ENCODE measurements around the gene VTN.

DNA sequence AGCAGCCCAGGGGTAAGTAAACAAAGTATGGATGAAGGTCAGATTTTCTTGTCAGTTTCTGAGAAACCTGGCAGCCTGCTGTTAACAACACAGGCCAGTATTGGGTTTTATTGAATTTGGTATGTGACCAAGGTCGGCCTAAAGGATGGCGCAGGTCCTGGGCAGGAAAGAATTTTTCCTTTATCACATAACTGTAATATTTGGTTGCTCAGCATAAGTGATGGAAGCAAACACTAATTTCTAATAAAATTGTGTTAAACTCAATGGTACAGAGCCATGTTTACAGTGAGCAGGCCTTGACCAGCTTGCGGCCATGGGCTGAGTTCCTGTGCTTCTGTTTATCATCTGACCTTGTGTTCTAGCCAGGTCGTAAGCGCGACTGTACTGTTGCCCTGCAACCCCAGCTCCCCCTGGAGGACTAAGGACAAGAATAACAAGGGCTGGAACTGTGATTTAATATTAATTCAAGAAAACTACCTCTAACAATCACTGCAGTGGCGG, 23.3 kb downstream of the VTN start:
- TF ChIP-seq CTCF (IDR thresholded peaks at IDR 0.05; ENCODE audit: low read length) (peak; percentile 24; the same call in 1 of the 2 replicates), EZH2 (IDR thresholded peaks at IDR 0.05; ENCODE audit: borderline replicate concordance, low read length) (no peak)

Data from OCI-LY1 (cell line).